T-cell (primary cell): ENCODE data around the gene PEX1. TPM values are rescaled to one million over a fixed set of nuclear protein-coding genes. Genes with fewer than 3 reads are reported as not detected.

Experiments used
- ATAC-seq, 4 experiments: fragments of 200-7000 bp in 3 of 4; fragments of 150-1000 bp in 1 of 4; cut with Tn5 transposase; replicated peaks in 1 of 4; 1 replicate in 3 of 4; 2 replicates in 1 of 4; pipeline ENCODE4 v1.10.0; 2021; ENCODE audit warnings: moderate library complexity in 3 of 4, mild to moderate bottlenecking in 2 of 4, moderate number of reproducible peaks in 1 of 4
- CTCF ChIA-PET, 2 donors: fragments of 300-600 bp; sonication (Branson Sonifier 250); formaldehyde crosslinking; loops; one replicate each; lab custom pipeline; 2022; ENCODE audit warnings: antibody characterized with exemption in 2 of 2; lab: Charles Lee
- POLR2A ChIA-PET, 2 donors: fragments of 300-600 bp; sonication (Branson Sonifier 250); formaldehyde crosslinking; loops; one replicate each; lab custom pipeline; 2022; ENCODE audit warnings: antibody characterized with exemption in 2 of 2; lab: Charles Lee
- DNase-seq, 35 experiments: peaks; one replicate each; pipeline versions ENCODE4 v3.0.0 to v3.0.0-alpha.2; 2013 to 2023
- H3K27ac ChIP-seq: one replicate; pipeline ENCODE4 v1.5.1; 2013; ENCODE audit warnings: low read length
- H3K27me3 ChIP-seq, 2 experiments: replicated peaks in 1 of 2; 1 replicate in 1 of 2; 2 replicates in 1 of 2; pipeline versions ENCODE4 v1.6.1 to v1.7.0; 2013; ENCODE audit warnings: low read length in 1 of 2, mixed read lengths in 1 of 2; ENCODE audit not compliant: control insufficient read depth in 2 of 2, insufficient read depth in 2 of 2; ENCODE audit errors: extremely low read depth in 1 of 2
- H3K36me3 ChIP-seq, 2 donors: 1 replicate in 1 of 2; 2 replicates in 1 of 2; pipeline versions ENCODE4 v1.6.1 to v1.7.0; 2013; ENCODE audit warnings: low read length in 1 of 2; ENCODE audit not compliant: control insufficient read depth in 2 of 2, insufficient read depth in 1 of 2; ENCODE audit errors: extremely low read depth in 1 of 2
- H3K4me1 ChIP-seq, 2 experiments: 1 replicate in 1 of 2; 2 replicates in 1 of 2; pipeline versions ENCODE4 v1.6.1 to v1.7.0; 2013; ENCODE audit warnings: low read length in 2 of 2, mixed read lengths in 1 of 2; ENCODE audit not compliant: insufficient read depth in 2 of 2, control insufficient read depth in 1 of 2; ENCODE audit errors: extremely low read depth in 1 of 2
- H3K4me3 ChIP-seq, 2 donors: 1 replicate in 1 of 2; 2 replicates in 1 of 2; pipeline versions ENCODE4 v1.5.1 to v1.7.0; 2013; ENCODE audit warnings: mild to moderate bottlenecking in 2 of 2, low read length in 1 of 2, moderate library complexity in 1 of 2; ENCODE audit not compliant: control insufficient read depth in 1 of 2; ENCODE audit errors: extremely low read depth in 1 of 2
- H3K9me3 ChIP-seq: 2 replicates; pipeline ENCODE4 v1.7.0; 2013
- H3K27ac Mint-ChIP-seq, 2 donors: one replicate each; pipeline ENCODE4 v1.8.0; 2020 to 2021; ENCODE audit warnings: mild to moderate bottlenecking in 2 of 2, mixed read lengths in 2 of 2
- H3K27me3 Mint-ChIP-seq, 2 donors: one replicate each; pipeline ENCODE4 v1.8.0; 2021 to 2022; ENCODE audit warnings: mixed read lengths in 2 of 2
- H3K36me3 Mint-ChIP-seq: one replicate; pipeline ENCODE4 v1.8.0; 2021; ENCODE audit warnings: mixed read lengths
- H3K4me1 Mint-ChIP-seq, 3 donors: one replicate each; pipeline ENCODE4 v1.8.0; 2020 to 2022; ENCODE audit warnings: mixed read lengths in 3 of 3, mild to moderate bottlenecking in 1 of 3
- H3K4me3 Mint-ChIP-seq, 3 donors: one replicate each; pipeline ENCODE4 v1.8.0; 2020 to 2022; ENCODE audit warnings: mild to moderate bottlenecking in 3 of 3, mixed read lengths in 3 of 3, moderate library complexity in 3 of 3
- H3K9me3 Mint-ChIP-seq, 3 donors: one replicate each; pipeline ENCODE4 v1.8.0; 2020 to 2022; ENCODE audit warnings: mixed read lengths in 3 of 3
- WGBS: methylation state at CpG from one replicate; pipeline ENCODE4 v1.1.5; 2013; ENCODE audit warnings: missing lambda C conversion rate; ENCODE audit not compliant: insufficient coverage; 5-methylcytosine and 5-hydroxymethylcytosine counted together
- total RNA-seq, 35 experiments: library from RNA in 6 of 35; stranded (reverse) in 6 of 35; fragments of 120-200 nt in 1 of 35; gene quantifications; one replicate each; pipeline versions ENCODE4 v1.2.1 to v1.2.4 and lab custom pipeline; 2013 to 2026

The PEX1 gene
- total RNA-seq, 5 donors from 2014 or later (not counting 1 experiment from before 2014, with no cell fraction given), result 24.0 to 33.8 (median 29.2) TPM

DNA sequence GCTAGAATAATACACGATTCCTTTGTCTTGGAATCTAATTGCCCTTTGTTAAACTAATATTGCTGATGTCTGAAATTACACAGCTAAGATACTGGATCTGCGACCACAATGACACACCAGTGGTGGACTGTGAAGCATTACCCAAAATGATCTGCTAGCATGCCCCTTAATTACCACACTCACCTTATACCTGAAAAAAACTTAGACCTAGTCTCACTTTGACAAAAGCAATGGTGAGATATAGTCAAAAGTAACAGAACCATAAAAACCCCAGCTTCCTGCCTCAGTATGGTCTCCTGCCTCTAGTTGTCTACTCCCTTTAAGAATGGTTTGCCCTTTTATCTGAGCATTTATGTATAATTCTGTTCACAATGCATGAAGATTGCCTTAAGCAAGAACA lies 29.8 kb downstream of the PEX1 start:
- Histone ChIP-seq H3K9me3 (no peaks in the 10 kb centered on the region), H3K27ac (no peak overlapping the region), H3K36me3 (peaks cover 5 to 68% of the 10 kb centered on the region in 2 donors), H3K4me3 (no peak overlapping the region), H3K4me1 (no peaks in the 10 kb centered on the region), H3K27me3 (no peaks in the 10 kb centered on the region)
- H3K27me3 Mint-ChIP-seq, result no peaks in the 10 kb centered on the region
- H3K27ac Mint-ChIP-seq, result no peak overlapping the region
- POLR2A ChIA-PET, result interaction anchor here in 1 of 2 donors (0.7 kb wide), 1 partner anchor 42 kb away, joined by 10 read pairs; no protein-coding TSS in a partner anchor
- no peaks in the 10 kb centered on the region for H3K9me3 Mint-ChIP-seq
- DNase-seq, result no peak
- no peak for ATAC-seq
- CTCF ChIA-PET, result interaction anchor here in 1 of 2 donors (0.7 kb wide), 1 partner anchor 550 kb away, joined by 7 read pairs; no protein-coding TSS in a partner anchor
- H3K4me1 Mint-ChIP-seq, result no peaks in the 10 kb centered on the region
- WGBS, result 40% methylated on average over 1 of the region's 2 CpGs
- no peak overlapping the region for H3K4me3 Mint-ChIP-seq
- H3K36me3 Mint-ChIP-seq, result peaks cover 45% of the 10 kb centered on the region

DNA sequence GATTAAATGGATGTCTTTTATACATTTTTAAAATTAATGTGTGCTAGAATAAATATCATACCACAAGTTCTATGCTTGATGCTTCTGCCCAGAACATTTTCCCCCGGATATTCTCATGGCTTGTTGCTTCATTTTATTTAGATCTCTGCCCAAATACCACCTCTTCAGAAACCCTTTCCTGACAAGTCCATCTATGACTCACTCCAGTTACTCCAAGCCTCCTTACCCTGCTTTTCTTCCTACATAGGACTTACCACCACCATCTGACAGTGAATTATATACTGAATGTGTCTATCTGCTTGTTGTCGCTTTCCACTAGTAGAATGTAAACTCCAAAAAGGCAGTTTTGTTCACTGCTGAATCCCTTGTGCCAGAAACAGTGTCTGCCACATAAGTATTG lies 31.4 kb downstream of the PEX1 start:
- H3K27me3 ChIP-seq, result no peaks in the 10 kb centered on the region
- ATAC-seq, result no peak
- H3K27ac ChIP-seq, result no peak overlapping the region
- peaks cover 8 to 66% of the 10 kb centered on the region in 2 donors for H3K36me3 ChIP-seq
- Mint-ChIP-seq H3K9me3 (no peaks in the 10 kb centered on the region), H3K27ac (no peak overlapping the region), H3K36me3 (peaks cover 48% of the 10 kb centered on the region), H3K4me3 (no peak overlapping the region), H3K27me3 (no peaks in the 10 kb centered on the region), H3K4me1 (no peaks in the 10 kb centered on the region)
- POLR2A ChIA-PET, result no interaction called here
- no peak overlapping the region for H3K4me3 ChIP-seq
- no CpG with 5 or more reads among the region's 2 CpGs for WGBS
- DNase-seq, result no peak
- H3K9me3 ChIP-seq, result no peaks in the 10 kb centered on the region
- CTCF ChIA-PET, result no interaction called here
- no peaks in the 10 kb centered on the region for H3K4me1 ChIP-seq

DNA sequence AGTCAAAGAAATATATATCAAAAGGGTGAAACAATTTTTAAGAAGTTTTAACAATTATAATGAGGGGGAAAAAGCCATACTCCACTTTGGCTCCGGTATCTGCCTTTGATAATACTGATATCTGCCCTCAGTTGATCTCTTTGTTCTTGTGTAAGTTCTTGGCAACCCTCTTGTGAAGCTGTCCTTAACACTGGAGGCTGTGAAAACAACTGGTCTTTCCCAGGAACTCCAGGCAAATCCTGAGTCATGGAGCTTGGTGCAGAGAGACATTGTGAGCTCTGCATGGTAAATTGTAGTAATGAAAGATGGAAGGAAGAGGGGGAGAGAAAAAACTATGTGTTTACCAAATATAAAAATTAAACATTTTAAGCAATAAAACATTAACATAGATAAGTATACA lies 38.7 kb downstream of the PEX1 start:
- POLR2A ChIA-PET, result no interaction called here
- H3K36me3 Mint-ChIP-seq, result peaks cover 43% of the 10 kb centered on the region
- no peaks in the 10 kb centered on the region for H3K27me3 ChIP-seq

DNA sequence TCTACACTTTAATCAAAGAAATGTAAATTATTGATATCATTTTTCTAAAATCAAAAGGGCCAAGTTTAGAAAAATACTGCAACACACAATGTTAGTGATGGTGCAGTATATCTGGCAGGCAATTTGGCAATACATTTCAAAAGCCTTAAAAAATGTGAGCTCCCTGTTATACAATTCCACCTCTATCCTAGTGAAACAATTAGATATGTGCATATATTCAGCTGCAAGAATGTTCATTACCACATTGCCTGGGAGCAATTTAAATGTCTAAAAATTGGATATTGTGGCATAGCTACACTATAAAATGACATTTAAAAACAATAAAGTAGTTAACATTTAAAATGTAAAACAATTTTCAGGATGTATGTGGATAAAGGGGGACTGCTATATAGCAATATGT lies 40.5 kb downstream of the PEX1 start:
- no peaks in the 10 kb centered on the region for H3K9me3 ChIP-seq
- no peaks in the 10 kb centered on the region for H3K27me3 ChIP-seq
- ATAC-seq (no peak), DNase-seq (no peak)
- Mint-ChIP-seq H3K9me3 (no peaks in the 10 kb centered on the region), H3K4me3 (no peak overlapping the region), H3K27me3 (no peaks in the 10 kb centered on the region), H3K36me3 (peaks cover 33% of the 10 kb centered on the region), H3K4me1 (no peaks in the 10 kb centered on the region), H3K27ac (no peak overlapping the region)
- ChIA-PET CTCF (no interaction called here), POLR2A (interaction anchor here in 1 of 2 donors (0.9 kb wide), 1 partner anchor 43 kb away, joined by 3 read pairs; no protein-coding TSS in a partner anchor)
- no peak overlapping the region for H3K27ac ChIP-seq
- H3K4me1 ChIP-seq, result no peaks in the 10 kb centered on the region
- no peak overlapping the region for H3K4me3 ChIP-seq
- peaks cover 7 to 47% of the 10 kb centered on the region in 2 donors for H3K36me3 ChIP-seq

More for the DNA sequence above, 38.7 kb downstream of the PEX1 start:
- no peaks in the 10 kb centered on the region for H3K4me1 ChIP-seq
- no CpG with 5 or more reads among the region's 1 CpG for WGBS
- H3K36me3 ChIP-seq, result peaks cover 7 to 56% of the 10 kb centered on the region in 2 donors
- Mint-ChIP-seq H3K27me3 (no peaks in the 10 kb centered on the region), H3K4me1 (no peaks in the 10 kb centered on the region), H3K27ac (peak overlapping the region in 1 of 2 donors; percentile 54), H3K9me3 (no peaks in the 10 kb centered on the region), H3K4me3 (no peak overlapping the region)
- ATAC-seq (no peak), DNase-seq (no peak)
- CTCF ChIA-PET, result interaction anchor here in 1 of 2 donors (0.5 to 1.1 kb wide), 2 partner anchors 31 to 622 kb away, joined by 4 to 9 read pairs; no protein-coding TSS in a partner anchor
- no peak overlapping the region for H3K4me3 ChIP-seq
- no peaks in the 10 kb centered on the region for H3K9me3 ChIP-seq
- H3K27ac ChIP-seq, result no peak overlapping the region

DNA sequence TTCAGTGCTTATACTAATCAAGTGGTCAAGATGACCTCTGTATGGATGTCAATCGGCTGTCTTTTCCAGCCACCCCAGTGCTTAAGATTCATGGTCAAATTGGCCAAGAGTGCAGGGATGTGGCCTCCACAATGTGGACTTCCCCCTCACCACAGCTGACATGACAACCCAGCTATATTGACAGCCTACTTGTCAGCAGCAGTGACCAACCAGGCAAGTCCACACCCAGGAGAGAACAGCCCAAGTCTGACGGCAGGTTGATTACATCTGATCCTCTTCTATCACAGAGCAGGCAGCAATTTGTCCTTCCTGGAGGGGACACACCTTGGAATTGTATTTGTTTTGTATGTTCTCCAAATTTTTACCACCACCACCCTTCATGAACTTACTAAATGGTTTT lies 42.3 kb downstream of the PEX1 start:
- ChIA-PET CTCF (no interaction called here), POLR2A (no interaction called here)
- no peak overlapping the region for H3K27ac ChIP-seq
- WGBS, result 80% methylated on average over 1 of the region's 2 CpGs
- H3K36me3 Mint-ChIP-seq, result peaks cover 20% of the 10 kb centered on the region
- no peak overlapping the region for H3K27ac Mint-ChIP-seq
- no peak overlapping the region for H3K4me3 ChIP-seq
- H3K4me1 ChIP-seq, result no peaks in the 10 kb centered on the region
- H3K27me3 Mint-ChIP-seq, result no peaks in the 10 kb centered on the region
- no peak for DNase-seq
- H3K9me3 Mint-ChIP-seq, result no peaks in the 10 kb centered on the region
- H3K27me3 ChIP-seq, result no peaks in the 10 kb centered on the region
- H3K4me3 Mint-ChIP-seq, result no peak overlapping the region
- no peak for ATAC-seq
- H3K9me3 ChIP-seq, result no peaks in the 10 kb centered on the region
- no peaks in the 10 kb centered on the region for H3K4me1 Mint-ChIP-seq
- peaks cover 4 to 34% of the 10 kb centered on the region in 2 donors for H3K36me3 ChIP-seq

DNA sequence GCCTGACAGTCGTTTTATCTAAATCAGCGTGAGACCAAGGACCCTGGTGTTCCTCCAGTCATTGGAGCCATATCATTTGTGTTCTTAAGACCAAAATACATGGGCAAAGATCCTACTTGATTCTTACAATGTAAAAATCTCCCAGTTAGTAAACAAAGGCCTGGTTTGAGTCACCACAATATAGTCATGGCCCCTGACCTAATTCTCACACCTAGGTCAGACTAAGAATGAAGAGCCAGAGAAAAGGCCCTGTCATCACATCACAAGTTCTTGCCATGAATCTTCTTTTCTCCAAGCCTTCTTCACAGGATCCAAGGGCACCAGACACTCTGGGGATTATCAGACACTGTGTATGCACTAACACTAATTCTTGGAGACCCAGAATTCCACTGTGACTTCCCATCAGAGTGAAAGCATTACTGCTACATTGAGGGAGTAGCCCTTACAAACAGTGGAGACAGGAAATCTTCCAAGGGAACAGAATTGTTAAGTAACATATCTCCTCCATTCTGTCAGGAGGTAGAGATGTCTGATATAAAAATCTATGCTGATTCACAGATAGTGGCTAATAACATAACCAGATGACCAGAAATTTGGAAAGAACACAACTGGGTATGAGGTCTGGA lies 42.9 kb downstream of the PEX1 start:
- no peak overlapping the region for H3K4me3 ChIP-seq
- Mint-ChIP-seq H3K4me3 (no peak overlapping the region), H3K27ac (no peak overlapping the region), H3K36me3 (peaks cover 18% of the 10 kb centered on the region), H3K9me3 (no peaks in the 10 kb centered on the region), H3K27me3 (no peaks in the 10 kb centered on the region), H3K4me1 (no peaks in the 10 kb centered on the region)
- no peaks in the 10 kb centered on the region for H3K4me1 ChIP-seq
- POLR2A ChIA-PET, result no interaction called here
- no peaks in the 10 kb centered on the region for H3K9me3 ChIP-seq
- peaks cover 4 to 30% of the 10 kb centered on the region in 2 donors for H3K36me3 ChIP-seq
- no peak for ATAC-seq
- 89% methylated on average over 2 of the region's 2 CpGs for WGBS
- H3K27ac ChIP-seq, result no peak overlapping the region
- CTCF ChIA-PET, result interaction anchor here in 1 of 2 donors (0.7 kb wide), 1 partner anchor 1448 kb away, joined by 3 read pairs; no protein-coding TSS in a partner anchor
- no peaks in the 10 kb centered on the region for H3K27me3 ChIP-seq
- no peak for DNase-seq
